ENCODE measurements around the gene FOXP2.
A peak's percentile ranks its signal among the peaks of the same experiment; 100 is the strongest.

Gene FOXP2

GRCh38 chr7:114710499-114710898, 295.9 kb downstream of the FOXP2 start:
- no peak for DNase-seq (ENCODE audit: low read depth)
- no peak overlapping the region for H3K4me3 ChIP-seq (ENCODE audit: low read depth, low read length)
- no peak for TF ChIP-seq CTCF (conservative IDR thresholded peaks at IDR 0.05; ENCODE audit: low read depth, low read length)

GRCh38 chr7:114711241-114711640, 296.6 kb downstream of the FOXP2 start:
- H3K4me3 ChIP-seq (ENCODE audit: low read depth, low read length) = no peak overlapping the region
- DNase-seq (ENCODE audit: low read depth) = peak; percentile 29
- no peak for TF ChIP-seq CTCF (conservative IDR thresholded peaks at IDR 0.05; ENCODE audit: low read depth, low read length)

GRCh38 chr7:114715907-114716306, 301.3 kb downstream of the FOXP2 start:
- DNase-seq (ENCODE audit: low read depth) = no peak
- TF ChIP-seq CTCF (conservative IDR thresholded peaks at IDR 0.05; ENCODE audit: low read depth, low read length) = no peak
- H3K4me3 ChIP-seq (ENCODE audit: low read depth, low read length) = no peak overlapping the region

GRCh38 chr7:114718861-114719260, 304.2 kb downstream of the FOXP2 start:
- no peak overlapping the region for H3K4me3 ChIP-seq (ENCODE audit: low read depth, low read length)
- TF ChIP-seq CTCF (conservative IDR thresholded peaks at IDR 0.05; ENCODE audit: low read depth, low read length) = no peak
- DNase-seq (ENCODE audit: low read depth) = no peak

GRCh38 chr7:114720725-114721124, 306.1 kb downstream of the FOXP2 start:
- TF ChIP-seq CTCF (conservative IDR thresholded peaks at IDR 0.05; ENCODE audit: low read depth, low read length) = no peak
- DNase-seq (ENCODE audit: low read depth) = peak; percentile 45
- no peak overlapping the region for H3K4me3 ChIP-seq (ENCODE audit: low read depth, low read length)

GRCh38 chr7:114722562-114722961, 307.9 kb downstream of the FOXP2 start:
- no peak for DNase-seq (ENCODE audit: low read depth)
- H3K4me3 ChIP-seq (ENCODE audit: low read depth, low read length) = no peak overlapping the region
- no peak for TF ChIP-seq CTCF (conservative IDR thresholded peaks at IDR 0.05; ENCODE audit: low read depth, low read length)

- H3K4me3 ChIP-seq (ENCODE audit: low read depth, low read length) = no peak overlapping the region
- no peak for DNase-seq (ENCODE audit: low read depth)
- no peak for TF ChIP-seq CTCF (conservative IDR thresholded peaks at IDR 0.05; ENCODE audit: low read depth, low read length)
Observed at GRCh38 chr7:114723308-114723707, 308.7 kb downstream of the FOXP2 start.
